Measurements from ENCODE around the gene MT3.

DNA sequence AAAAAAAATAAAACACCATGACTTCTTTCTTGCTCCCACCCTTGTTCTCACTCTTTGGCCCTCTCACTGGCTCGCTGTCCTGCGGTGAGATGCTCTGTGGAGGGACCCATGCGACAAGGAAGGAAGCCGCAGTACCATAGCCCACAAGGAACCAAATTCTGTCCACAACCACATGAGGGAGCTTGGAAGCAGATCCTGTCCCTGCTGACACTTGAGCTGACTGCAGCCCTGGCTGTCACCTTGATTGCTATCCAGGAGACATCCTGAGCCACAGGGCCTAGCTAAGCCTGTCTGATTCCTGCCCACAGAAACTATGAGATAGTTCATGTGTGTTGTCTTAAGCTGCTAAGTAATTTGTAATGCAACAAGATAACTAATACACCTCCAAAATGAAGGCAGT lies 14.3 kb downstream of the MT3 start:
- no peak for TF ChIP-seq POLR2A (IDR thresholded peaks at IDR 0.05)
- TF ChIP-seq, protein P1, sequence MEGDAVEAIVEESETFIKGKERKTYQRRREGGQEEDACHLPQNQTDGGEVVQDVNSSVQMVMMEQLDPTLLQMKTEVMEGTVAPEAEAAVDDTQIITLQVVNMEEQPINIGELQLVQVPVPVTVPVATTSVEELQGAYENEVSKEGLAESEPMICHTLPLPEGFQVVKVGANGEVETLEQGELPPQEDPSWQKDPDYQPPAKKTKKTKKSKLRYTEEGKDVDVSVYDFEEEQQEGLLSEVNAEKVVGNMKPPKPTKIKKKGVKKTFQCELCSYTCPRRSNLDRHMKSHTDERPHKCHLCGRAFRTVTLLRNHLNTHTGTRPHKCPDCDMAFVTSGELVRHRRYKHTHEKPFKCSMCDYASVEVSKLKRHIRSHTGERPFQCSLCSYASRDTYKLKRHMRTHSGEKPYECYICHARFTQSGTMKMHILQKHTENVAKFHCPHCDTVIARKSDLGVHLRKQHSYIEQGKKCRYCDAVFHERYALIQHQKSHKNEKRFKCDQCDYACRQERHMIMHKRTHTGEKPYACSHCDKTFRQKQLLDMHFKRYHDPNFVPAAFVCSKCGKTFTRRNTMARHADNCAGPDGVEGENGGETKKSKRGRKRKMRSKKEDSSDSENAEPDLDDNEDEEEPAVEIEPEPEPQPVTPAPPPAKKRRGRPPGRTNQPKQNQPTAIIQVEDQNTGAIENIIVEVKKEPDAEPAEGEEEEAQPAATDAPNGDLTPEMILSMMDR (IDR thresholded peaks at IDR 0.05) = peak; percentile 47 to 55 (median 52)

Data from right lobe of liver (tissue), 4 donors.